BJ (cell line): ENCODE measurements around the gene AP4S1. TPM values are rescaled to one million over a fixed set of nuclear protein-coding genes. Genes with fewer than 3 reads are reported as not detected.
"Not testable (repeated sequence)": the region's sequence is repeated elsewhere in the genome, so short reads cannot be mapped to it uniquely, and the experiment has no call there.

ENCODE experiments used
- CTCF ChIA-PET: fragments of 350-600 bp; formaldehyde crosslinking; extraction: SDS; loops from one replicate; lab custom pipeline; 2021; ENCODE audit warnings: antibody characterized with exemption, inconsistent platforms; lab: Yijun Ruan, JAX
- POLR2A ChIA-PET: fragments of 300-600 bp; sonication (Branson Sonifier 250); formaldehyde crosslinking; extraction: SDS; loops from one replicate; lab custom pipeline; 2021; ENCODE audit warnings: antibody characterized with exemption; lab: Charles Lee
- DNase-seq: peaks from one replicate; pipeline ENCODE4 v3.0.0-alpha.2; 2011; ENCODE audit warnings: low read depth
- H3K27me3 ChIP-seq: 2 replicates; pipeline ENCODE4 v1.6.0; 2011; ENCODE audit warnings: low read length; ENCODE audit not compliant: control insufficient read depth, insufficient read depth
- H3K36me3 ChIP-seq: 2 replicates; pipeline ENCODE4 v1.5.1; 2011; ENCODE audit warnings: low read length; ENCODE audit not compliant: control insufficient read depth, insufficient read depth
- H3K4me3 ChIP-seq: 2 replicates; pipeline ENCODE4 v1.5.1; 2011; ENCODE audit warnings: low read depth, mild to moderate bottlenecking, control low read depth, low read length
- polyA plus RNA-seq: library from polyadenylated mRNA; depleted of rRNA; stranded (reverse); fragments of >200 nt; gene quantifications from 2 replicates; pipeline ENCODE4 v1.2.3, GENCODE V29; 2011
- TF ChIP-seq, protein P1 (sequence below): IDR thresholded peaks from 2 replicates; pipeline ENCODE4 v1.5.1; 2011; ENCODE audit warnings: low read depth, mild to moderate bottlenecking, control low read depth, inconsistent platforms, low read length, moderate library complexity; ENCODE audit not compliant: insufficient read depth

The AP4S1 gene
- polyA plus RNA-seq, 1 experiment = 2.5 TPM

DNA sequence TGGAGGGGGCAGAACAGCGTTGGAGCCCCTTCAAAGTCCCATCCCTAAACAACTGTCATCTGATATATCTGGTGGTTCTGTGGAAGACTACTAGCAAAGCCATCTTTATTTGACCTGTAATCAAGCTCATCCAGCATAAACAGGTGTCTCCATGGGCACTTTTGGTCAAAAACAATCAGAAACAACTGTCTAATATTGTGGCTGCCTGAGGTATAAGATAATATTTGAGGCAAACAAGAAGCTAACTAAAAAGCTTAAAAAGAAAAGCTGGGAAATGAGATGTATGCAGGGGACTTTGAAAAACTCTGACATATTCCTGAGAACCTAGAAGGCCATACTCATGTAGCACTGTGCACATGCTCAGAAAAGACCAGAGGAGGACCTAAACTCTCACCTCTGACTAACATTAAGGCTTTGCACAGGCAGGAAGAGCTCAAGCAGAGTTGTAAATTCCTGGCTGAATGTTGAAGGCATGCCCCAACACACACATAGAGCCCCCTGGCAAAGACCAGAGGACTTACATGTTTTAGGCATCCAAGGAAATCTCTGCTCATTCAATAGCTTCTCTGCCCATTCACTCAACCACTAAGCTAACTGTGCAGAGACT lies 27.2 kb upstream of the AP4S1 start:
- TF ChIP-seq, protein P1, sequence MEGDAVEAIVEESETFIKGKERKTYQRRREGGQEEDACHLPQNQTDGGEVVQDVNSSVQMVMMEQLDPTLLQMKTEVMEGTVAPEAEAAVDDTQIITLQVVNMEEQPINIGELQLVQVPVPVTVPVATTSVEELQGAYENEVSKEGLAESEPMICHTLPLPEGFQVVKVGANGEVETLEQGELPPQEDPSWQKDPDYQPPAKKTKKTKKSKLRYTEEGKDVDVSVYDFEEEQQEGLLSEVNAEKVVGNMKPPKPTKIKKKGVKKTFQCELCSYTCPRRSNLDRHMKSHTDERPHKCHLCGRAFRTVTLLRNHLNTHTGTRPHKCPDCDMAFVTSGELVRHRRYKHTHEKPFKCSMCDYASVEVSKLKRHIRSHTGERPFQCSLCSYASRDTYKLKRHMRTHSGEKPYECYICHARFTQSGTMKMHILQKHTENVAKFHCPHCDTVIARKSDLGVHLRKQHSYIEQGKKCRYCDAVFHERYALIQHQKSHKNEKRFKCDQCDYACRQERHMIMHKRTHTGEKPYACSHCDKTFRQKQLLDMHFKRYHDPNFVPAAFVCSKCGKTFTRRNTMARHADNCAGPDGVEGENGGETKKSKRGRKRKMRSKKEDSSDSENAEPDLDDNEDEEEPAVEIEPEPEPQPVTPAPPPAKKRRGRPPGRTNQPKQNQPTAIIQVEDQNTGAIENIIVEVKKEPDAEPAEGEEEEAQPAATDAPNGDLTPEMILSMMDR = no peak
- POLR2A ChIA-PET = no interaction called here
- CTCF ChIA-PET = no interaction called here

DNA sequence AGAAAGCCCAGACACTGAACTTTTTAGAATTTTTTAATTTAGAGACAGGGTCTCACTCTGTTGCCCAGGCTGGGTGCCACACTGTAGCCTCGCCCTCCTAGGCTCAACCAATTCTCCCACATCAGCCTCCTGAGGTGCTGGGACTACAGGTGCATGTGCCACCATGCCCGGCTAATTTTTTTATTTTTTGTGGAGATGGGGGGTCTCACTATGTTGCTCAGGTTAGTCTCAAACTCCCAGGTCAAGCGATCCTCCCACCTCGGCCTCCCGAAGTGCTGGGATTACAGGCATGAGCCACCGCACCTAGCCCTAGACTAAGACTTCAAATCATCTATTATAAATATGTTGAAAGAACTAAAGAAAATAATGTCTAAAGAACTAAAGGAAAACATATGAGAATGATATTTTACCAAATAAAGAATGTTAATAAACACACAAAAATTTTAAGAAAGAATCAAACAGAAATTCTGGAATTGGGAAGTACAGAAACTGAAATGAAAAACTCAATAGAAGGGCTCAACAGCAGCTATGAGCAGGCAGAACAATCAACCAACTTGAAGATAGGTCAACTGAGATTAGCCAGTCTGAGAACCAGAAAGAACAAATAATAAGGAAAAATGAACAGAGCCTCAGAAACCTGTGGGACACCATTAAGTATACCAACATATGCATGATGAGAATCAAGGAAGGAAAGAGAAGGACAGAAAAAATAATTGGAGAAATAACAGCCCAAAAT lies 26.2 kb upstream of the AP4S1 start:
- Histone ChIP-seq H3K27me3 (no peaks in the 10 kb centered on the region), H3K36me3 (no peaks in the 10 kb centered on the region), H3K4me3 (no peak overlapping the region)
- no peak for DNase-seq
- CTCF ChIA-PET = no interaction called here
- TF ChIP-seq, protein P1 = no peak
- POLR2A ChIA-PET = no interaction called here

More for the DNA sequence above, 27.2 kb upstream of the AP4S1 start:
- no peaks in the 10 kb centered on the region for H3K27me3 ChIP-seq
- no peak overlapping the region for H3K4me3 ChIP-seq
- DNase-seq = no peak
- H3K36me3 ChIP-seq = no peaks in the 10 kb centered on the region

DNA sequence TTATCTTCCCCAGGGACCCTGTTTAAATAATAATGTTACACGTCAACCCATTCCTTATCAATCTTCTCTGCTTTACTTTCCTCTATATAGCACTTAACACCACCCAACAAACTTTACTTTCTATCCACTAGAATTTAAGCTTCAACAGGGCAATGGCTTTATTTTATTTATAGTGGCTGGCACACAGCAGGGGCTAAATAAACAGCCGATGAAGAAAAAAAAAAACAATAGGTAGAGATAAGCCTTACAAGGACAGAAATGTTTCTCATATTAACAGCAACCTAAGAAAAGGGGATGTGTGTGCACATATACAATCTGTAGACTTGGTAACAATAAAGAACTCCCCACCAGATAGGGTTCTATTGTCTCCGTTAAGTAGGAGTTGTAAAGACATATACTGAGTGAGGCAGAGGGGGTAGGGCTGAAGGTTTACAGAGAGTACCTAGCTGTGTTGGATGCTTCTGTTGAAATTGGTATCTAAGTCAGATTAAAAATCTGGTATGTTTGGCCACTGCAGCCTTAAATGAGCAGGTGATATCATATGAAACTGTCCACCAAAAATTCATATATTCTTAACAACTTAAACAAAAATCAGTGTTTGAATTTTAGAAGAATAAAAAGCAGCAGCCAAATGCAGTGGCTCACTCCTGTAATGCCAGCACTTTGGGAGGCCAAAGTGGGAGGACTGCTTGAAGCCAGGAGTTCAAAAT lies 24.7 kb upstream of the AP4S1 start:
- POLR2A ChIA-PET = no interaction called here
- CTCF ChIA-PET = no interaction called here
- TF ChIP-seq, protein P1 = no peak
- H3K4me3 ChIP-seq = no peak overlapping the region
- DNase-seq = no peak
- H3K27me3 ChIP-seq = no peaks in the 10 kb centered on the region
- no peaks in the 10 kb centered on the region for H3K36me3 ChIP-seq

DNA sequence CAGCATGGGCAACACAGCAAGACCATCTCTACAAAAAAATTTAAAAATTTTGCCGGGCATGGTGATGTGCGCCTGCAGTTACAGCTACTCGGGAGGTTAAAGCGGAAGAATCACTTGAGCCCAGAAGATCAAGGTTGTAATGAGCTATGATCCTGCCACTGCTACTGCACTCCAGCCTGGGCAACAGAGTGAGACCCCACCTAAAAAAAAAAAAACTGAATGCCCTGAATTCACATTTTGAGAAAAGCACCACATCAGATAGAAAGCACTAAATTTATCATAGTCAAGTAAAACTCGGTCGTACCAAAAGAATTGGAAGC lies 24.1 kb upstream of the AP4S1 start:
- ChIA-PET CTCF (no interaction called here), POLR2A (no interaction called here)
- no peak for DNase-seq

DNA sequence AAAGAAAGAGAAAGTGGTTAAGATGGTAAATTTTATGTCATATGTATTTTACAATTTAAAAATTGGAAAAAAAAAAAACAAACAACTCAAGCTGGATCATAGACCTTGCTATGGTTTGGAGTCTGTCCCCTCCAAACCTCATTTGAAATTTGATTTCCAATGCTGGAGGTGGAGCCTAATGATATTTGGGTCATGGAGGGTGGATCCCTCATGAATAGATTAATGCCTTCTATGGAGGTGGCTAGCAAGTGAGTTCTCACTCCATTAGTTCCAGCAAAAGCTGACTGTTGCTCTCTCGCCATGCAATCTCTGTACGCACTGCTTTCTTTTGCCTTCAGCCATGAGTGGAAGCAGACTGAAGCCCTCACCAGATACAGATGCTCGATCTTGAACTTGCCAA lies 22.2 kb upstream of the AP4S1 start:
- Histone ChIP-seq H3K27me3 (no peaks in the 10 kb centered on the region), H3K36me3 (no peaks in the 10 kb centered on the region), H3K4me3 (no peak overlapping the region)
- ChIA-PET CTCF (no interaction called here), POLR2A (no interaction called here)
- DNase-seq = no peak
- TF ChIP-seq, protein P1 = no peak

More for the DNA sequence above, 24.1 kb upstream of the AP4S1 start:
- TF ChIP-seq, protein P1 = no peak
- H3K36me3 ChIP-seq = no peaks in the 10 kb centered on the region
- no peaks in the 10 kb centered on the region for H3K27me3 ChIP-seq
- H3K4me3 ChIP-seq = no peak overlapping the region

DNA sequence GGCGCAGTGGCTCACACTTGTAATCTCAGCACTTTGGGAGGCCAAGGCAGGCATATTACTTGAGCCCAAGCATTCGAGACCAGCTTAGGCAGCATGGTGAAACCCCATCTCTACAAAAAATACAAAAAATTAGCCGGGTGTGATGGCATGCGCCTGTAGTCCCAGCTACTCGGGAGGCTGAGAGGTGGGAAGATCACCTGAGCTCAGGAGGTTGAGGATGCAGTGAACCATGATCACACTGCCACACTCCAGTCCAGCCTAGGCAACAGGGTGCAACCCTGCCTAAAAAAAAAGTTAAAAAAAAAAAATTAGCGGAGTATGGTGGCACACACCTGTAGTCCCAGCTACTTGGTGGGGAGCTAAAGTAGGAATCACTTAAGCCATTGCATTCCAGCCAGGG lies 21.4 kb upstream of the AP4S1 start:
- DNase-seq, H3K4me3 ChIP-seq, H3K36me3 ChIP-seq, CTCF ChIA-PET, H3K27me3 ChIP-seq, POLR2A ChIA-PET: not testable (repeated sequence)
